Activated CD4-positive, alpha-beta T cell treated with anti-CD3 and anti-CD28 coated beads for 24 hours (primary cell): Measurements from ENCODE around the gene TMPRSS13.
"Not testable (repeated sequence)": the region's sequence is repeated elsewhere in the genome, so short reads cannot be mapped to it uniquely, and the experiment has no call there.

Experiments
- DNase-seq, 2 donors: peaks; one replicate each; pipeline ENCODE4 v3.0.0-alpha.2; 2020; ENCODE audit warnings: low read depth in 2 of 2

The TMPRSS13 gene

GRCh38 chr11:117929142-117929915, at the start of gene TMPRSS13:
Gene TMPRSS13, minus strand, starts transcription at chr11:117929402. Its CDS starts 95 bp downstream, at chr11:117929307.
- no peak for DNase-seq

DNA sequence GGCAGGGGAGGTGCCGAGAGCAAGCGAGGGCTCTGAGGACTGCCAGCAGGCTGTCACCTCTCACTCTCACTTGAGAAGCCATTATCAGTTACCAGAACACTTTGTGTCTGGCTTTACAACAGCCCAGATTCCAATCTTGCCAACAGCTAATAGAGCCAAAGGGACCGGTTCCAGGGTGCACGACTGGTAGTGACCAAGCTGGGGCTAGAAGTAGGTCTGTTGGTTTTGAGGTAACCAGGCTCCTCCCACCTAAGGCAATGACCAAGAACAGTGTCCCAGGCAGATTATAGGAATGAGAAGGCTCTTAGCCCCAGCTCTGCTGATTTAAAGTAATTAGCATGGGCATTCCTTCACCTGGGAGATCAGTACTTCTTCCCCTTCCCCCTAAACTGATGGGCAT, 49.8 kb upstream of the TMPRSS13 start:
- DNase-seq: no peak

DNA sequence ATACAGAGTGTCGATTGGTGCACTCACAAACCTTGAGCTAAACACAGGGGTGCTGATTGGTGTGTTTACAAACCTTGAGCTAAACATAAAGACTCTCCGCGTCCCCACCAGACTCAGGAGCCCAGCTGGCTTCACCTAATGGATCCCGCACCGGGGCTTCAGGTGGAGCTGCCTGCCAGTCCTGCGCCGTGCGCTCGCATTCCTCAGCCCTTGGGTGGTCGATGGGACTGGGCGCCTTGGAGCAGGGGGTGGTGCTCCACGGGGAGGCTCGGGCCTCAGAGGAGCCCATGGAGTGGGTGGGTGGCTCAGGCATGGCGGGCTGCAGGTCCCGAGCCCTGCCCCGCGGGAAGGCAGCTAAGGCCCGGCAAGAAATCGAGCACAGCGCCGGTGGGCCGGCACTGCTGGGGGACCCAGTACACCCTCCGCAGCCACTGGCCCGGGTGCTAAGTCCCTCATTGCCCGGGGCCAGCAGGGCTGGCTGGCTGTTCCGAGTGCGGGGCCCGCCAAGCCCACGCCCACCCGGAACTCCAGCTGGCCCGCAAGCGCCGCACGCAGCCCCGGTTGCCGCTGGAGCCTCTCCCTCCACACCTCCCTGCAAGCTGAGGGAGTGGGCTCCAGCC, 49.2 kb upstream of the TMPRSS13 start:
- DNase-seq: not testable (repeated sequence)

GRCh38 chr11:117977612-117978264, 48.5 kb upstream of the TMPRSS13 start:
- not testable (repeated sequence) for DNase-seq

- DNase-seq: no peak
Observed at GRCh38 chr11:117977029-117977428, 47.8 kb upstream of the TMPRSS13 start.

DNA sequence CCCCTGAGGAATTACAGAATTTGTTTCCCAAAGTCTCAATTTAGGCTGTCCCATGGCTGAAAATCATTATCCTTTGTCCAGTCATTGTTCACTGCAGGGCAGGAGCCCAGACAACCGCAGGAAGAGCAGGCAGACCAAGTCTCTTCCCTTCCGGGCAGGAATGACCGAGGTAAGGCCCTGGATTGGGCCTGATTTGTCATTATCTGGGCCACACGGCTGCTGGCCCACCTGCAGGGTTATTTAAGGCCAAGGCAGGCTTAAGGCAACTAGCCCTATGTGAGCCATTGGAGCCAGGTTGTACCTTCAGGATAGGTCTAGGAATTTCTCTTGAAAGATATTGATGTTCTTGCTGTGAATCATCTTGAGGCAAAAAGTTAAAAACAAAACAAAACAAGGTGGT, 47.2 kb upstream of the TMPRSS13 start:
- DNase-seq: no peak

DNA sequence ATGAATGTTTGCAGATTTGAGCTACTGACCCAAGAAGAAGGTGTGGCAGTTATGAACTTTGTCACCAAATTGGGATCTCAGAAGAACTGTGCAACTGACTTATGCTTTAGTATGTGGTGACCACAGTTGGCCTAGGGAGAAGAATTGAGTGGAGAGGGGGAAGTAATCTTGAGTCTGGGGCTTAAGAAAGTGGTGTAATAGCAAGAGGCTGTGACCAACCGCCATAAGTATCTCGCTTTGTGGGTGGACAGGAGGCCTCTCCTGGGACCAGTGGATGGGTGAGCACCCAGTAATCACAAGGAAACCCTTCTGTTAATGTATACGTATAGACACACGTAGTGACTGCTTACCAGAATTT, 44.3 kb upstream of the TMPRSS13 start:
- DNase-seq: no peak

DNA sequence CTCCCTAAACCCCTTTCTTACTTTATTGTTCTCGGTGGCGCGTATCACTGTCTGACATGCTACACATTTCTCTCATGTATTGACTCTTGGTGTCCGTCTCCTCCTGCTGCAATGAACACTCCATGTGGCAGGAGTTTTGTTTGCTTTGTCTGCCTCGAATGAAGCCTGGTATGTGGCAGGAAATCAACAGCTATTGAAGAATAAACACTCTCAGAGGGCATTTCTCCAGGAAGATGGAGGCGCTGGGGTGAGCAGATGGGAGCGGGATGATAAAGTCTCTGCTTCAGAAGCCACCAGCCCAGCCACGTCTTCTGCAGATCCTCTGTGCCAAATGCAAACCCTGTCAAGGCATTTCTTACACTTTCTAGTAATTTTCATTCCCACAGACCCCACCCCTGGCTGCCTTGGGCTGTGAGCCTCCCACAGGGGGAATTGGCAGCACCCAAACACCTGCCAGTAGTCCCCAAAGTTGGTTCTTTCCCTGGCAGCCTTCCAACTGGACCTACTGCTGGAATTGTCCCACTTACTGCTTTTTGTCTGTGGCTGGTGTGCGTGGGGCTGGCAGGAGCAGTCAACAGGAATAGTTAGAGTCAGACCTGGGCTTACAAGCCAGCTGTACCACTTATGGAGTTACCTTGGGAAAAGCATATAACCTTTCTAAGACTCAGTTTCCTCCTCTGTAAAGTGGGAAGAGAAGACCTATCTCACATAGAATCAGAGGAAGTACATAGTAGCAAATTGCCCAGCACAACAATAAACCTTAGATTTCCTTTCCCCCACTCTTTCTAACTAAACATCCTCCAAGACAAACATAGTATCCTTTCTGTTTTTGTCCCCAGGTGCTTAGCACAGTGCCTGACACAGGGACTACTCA, 43.7 kb upstream of the TMPRSS13 start:
- DNase-seq: no peak

DNA sequence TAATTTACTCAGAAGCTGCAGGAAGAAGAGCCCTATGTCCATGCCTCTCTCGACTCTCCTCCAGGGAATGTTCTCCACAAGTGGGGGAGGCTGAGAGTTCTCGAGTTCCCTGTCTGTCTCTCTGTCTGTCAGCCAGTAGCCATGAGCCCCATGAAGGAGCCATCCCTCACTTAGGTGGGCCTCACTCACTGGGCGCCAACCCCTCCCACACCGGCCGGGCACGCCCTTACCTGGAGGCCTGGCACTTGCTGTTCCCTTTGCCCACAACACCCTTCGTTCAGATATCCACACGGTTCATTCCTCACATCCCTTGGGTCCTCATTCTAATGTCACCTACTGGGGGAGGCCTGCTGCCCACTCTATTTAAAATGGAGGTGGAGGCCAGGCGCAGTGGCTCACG, 42.8 kb upstream of the TMPRSS13 start:
- DNase-seq: no peak

GRCh38 chr11:117970400-117971024, 41.3 kb upstream of the TMPRSS13 start:
- no peak for DNase-seq

GRCh38 chr11:117969160-117969991, 40.2 kb upstream of the TMPRSS13 start:
- no peak for DNase-seq

- DNase-seq: no peak
Observed at GRCh38 chr11:117966908-117967307, 37.7 kb upstream of the TMPRSS13 start.

GRCh38 chr11:117962826-117963225, 33.6 kb upstream of the TMPRSS13 start:
- no peak for DNase-seq

DNA sequence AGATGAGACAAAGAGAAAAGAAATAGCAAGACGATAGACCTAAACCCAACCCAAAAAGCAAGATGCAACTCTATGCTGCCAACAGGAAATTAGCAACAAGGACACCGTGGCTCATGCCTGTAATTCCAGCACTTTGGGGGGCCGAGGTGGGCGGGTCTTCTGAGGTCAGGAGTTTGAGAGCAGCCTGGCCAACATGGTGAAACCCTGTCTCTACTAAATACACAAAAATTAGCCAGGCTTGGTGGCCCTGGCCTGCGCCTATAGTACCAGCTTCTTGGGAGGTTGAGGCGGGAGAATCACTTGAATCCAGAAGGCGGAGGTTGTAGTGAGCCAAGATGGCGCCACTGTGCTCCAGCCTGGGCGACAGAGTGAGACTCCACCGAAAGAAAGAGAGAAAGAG, 32.7 kb upstream of the TMPRSS13 start:
- no peak for DNase-seq

DNA sequence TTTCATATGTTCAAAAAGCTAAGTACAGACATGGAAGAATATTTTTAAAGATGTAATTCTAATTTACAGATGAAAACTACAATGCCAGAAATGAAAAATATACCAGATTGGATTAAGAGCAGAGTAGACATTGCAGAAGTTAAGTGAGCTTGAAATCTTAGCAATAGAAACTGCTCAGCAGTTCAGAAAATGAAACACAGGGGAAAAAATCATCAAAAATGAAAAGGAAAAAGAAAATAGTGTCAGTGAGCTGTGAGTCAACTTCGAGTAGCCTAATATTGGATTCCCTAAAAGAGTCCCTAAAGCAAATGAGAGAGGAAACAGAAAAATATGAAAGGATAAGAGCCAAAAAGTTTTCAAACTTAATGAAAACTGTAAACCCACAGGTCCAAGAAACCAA, 31.2 kb upstream of the TMPRSS13 start:
- DNase-seq: no peak

DNA sequence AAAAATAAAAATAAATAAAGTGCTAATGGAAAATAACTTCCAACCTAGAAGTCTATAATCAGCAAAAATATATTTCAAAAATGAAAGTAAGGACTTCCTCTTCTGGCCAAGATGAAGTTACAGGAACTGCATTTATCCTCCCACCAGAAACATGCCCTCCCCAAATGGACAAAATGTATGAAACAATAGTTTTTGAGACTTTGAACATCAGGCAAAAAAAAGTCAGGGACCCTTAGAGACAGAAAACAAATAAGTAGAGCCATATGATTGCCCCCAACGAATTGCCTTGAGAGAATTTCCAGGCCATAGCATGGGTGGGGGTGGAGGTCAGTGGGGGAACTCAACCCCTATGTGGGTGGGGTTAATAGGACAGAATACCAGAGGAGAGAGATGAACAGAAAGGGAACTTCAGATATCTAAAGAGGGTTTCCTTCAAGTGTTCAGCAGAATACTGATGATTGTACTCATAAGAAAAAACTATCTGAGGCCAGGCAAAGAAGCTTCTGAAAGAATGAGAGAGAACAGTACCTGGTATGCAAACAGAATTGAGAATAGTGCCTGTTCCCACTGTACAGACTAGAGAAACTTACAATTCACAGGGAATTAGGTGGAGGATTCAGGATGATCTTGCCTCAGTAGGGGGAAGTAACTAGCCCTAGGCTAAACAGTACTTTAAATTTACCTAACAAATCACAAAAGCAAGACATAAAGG, 30.4 kb upstream of the TMPRSS13 start:
- DNase-seq: no peak

DNA sequence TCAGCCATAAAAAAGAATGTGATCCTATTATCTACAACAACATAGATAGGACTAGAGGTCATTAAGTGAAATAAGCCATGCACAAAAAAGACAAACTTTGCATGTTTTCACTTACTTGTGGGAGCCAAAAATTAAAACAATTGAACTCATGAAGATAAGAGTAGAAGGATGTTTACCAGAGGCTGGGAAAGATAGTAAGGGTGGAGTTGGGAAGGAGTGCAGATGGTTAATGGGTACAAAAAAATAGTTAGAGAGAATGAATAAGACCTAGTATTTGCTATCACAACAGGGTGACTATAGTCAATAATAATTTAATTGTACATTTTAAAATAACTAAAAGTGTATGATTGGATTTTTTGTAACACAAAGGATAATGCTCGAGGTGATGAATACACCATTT, 29.7 kb upstream of the TMPRSS13 start:
- no peak for DNase-seq

- no peak for DNase-seq
Observed at GRCh38 chr11:117953024-117953671, 23.9 kb upstream of the TMPRSS13 start.
